Thyroid gland (tissue), 4 donors: ENCODE data around the gene BZW2.

Source experiments
- CTCF ChIP-seq, 6 experiments: fragments of 200-600 bp in 3 of 6; fragments of 450-650 bp in 3 of 6; sonication (generic) in 3 of 6; IDR thresholded peaks; one replicate each; pipeline ENCODE4 v1.5.1; 2016 to 2019; ENCODE audit warnings: antibody characterized with exemption in 6 of 6, mild to moderate bottlenecking in 2 of 6, inconsistent platforms in 1 of 6, moderate library complexity in 1 of 6
- POLR2A ChIP-seq, 2 donors: fragments of 450-650 bp; IDR thresholded peaks; one replicate each; pipeline ENCODE4 v1.6.1; 2017; ENCODE audit warnings: antibody characterized with exemption in 2 of 2, mild to moderate bottlenecking in 2 of 2, moderate library complexity in 1 of 2

- no peak for TF ChIP-seq CTCF (IDR thresholded peaks at IDR 0.05)
- TF ChIP-seq POLR2A (IDR thresholded peaks at IDR 0.05): no peak
Observed at GRCh38 chr7:16754856-16755317, 108.9 kb downstream of the BZW2 start.
